DND-41 (cell line): Measurements from ENCODE around the gene GJD3.

Experiments
- EZH2 ChIP-seq: IDR thresholded peaks from 3 replicates; pipeline ENCODE4 v1.6.1; 2012; ENCODE audit warnings: borderline replicate concordance, low read depth, mild to moderate bottlenecking, moderate library complexity, low read length, inconsistent platforms; ENCODE audit not compliant: severe bottlenecking
- TF ChIP-seq, protein P1 (sequence below): IDR thresholded peaks from 2 replicates; pipeline ENCODE4 v1.5.1; 2012; ENCODE audit warnings: borderline replicate concordance, low read length, moderate library complexity, mild to moderate bottlenecking; ENCODE audit not compliant: poor library complexity, severe bottlenecking; ENCODE audit errors: extremely low read depth

DNA sequence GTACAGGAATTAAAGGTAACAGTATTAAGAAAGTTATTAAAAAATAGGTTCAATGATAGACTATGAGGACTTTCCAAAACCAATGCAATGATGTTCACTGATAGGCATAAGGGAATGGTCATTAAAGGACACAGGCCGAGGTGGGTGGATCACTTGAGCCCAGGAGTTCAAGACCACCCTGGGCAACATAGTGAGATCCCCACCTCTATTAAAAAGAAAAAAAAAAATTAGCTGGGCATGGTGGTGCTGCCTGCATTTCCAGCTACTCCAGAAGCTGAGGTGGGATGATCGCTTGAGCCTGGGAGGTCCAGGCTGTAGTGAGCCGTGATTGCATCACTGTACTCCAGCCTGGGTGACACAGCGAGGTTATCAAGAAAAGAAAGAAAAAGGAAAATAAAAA, 47.3 kb upstream of the GJD3 start:
- TF ChIP-seq, protein P1, sequence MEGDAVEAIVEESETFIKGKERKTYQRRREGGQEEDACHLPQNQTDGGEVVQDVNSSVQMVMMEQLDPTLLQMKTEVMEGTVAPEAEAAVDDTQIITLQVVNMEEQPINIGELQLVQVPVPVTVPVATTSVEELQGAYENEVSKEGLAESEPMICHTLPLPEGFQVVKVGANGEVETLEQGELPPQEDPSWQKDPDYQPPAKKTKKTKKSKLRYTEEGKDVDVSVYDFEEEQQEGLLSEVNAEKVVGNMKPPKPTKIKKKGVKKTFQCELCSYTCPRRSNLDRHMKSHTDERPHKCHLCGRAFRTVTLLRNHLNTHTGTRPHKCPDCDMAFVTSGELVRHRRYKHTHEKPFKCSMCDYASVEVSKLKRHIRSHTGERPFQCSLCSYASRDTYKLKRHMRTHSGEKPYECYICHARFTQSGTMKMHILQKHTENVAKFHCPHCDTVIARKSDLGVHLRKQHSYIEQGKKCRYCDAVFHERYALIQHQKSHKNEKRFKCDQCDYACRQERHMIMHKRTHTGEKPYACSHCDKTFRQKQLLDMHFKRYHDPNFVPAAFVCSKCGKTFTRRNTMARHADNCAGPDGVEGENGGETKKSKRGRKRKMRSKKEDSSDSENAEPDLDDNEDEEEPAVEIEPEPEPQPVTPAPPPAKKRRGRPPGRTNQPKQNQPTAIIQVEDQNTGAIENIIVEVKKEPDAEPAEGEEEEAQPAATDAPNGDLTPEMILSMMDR = no peak
- no peak for TF ChIP-seq EZH2
